Fibroblast of skin of right biceps (primary cell): Measurements from ENCODE around the gene MEIOSIN.
"Not testable (repeated sequence)": the region's sequence is repeated elsewhere in the genome, so short reads cannot be mapped to it uniquely, and the experiment has no call there.

Source experiments
- DNase-seq: peaks from one replicate; pipeline ENCODE4 v3.0.0-alpha.2; 2013

Gene MEIOSIN

GRCh38 chr19:45733160-45733810 lies at the start of gene MEIOSIN:
TSS of gene MEIOSIN (plus strand) at chr19:45733439. CDS start at chr19:45735377, 1,938 bp downstream.
- DNase-seq, result no peak

GRCh38 chr19:45685045-45685444 lies 48.2 kb upstream of the MEIOSIN start:
- DNase-seq, result not testable (repeated sequence)

- DNase-seq, result no peak
Observed at GRCh38 chr19:45687599-45687998, 45.6 kb upstream of the MEIOSIN start.

GRCh38 chr19:45691516-45692186 lies 41.6 kb upstream of the MEIOSIN start, which contains the start of gene SNRPD2:
TSS of gene SNRPD2 (minus strand) at chr19:45691953. CDS start at chr19:45691888, 65 bp downstream.
- DNase-seq, result peak; percentile 95

- peak; percentile 100 for DNase-seq
Observed at GRCh38 chr19:45692187-45693105, 40.8 kb upstream of the MEIOSIN start, which contains the start of gene QPCTL. TSS of gene QPCTL (plus strand) at chr19:45692666. CDS start at chr19:45692704, 38 bp downstream.

GRCh38 chr19:45693106-45693788 lies 40.0 kb upstream of the MEIOSIN start:
- DNase-seq, result peak; percentile 69

GRCh38 chr19:45701676-45702075 lies 31.6 kb upstream of the MEIOSIN start:
- no peak for DNase-seq

GRCh38 chr19:45705115-45705514 lies 28.1 kb upstream of the MEIOSIN start:
- no peak for DNase-seq

- DNase-seq, result no peak
Observed at GRCh38 chr19:45705710-45706415, 27.4 kb upstream of the MEIOSIN start.

- no peak for DNase-seq
Observed at GRCh38 chr19:45710356-45711130, 22.7 kb upstream of the MEIOSIN start.

- DNase-seq, result no peak
Observed at GRCh38 chr19:45711851-45712698, 21.2 kb upstream of the MEIOSIN start.

GRCh38 chr19:45712699-45713067 lies 20.6 kb upstream of the MEIOSIN start:
- DNase-seq, result no peak

- no peak for DNase-seq
Observed at GRCh38 chr19:45713141-45713540, 20.1 kb upstream of the MEIOSIN start.

GRCh38 chr19:45715139-45715538 lies 18.1 kb upstream of the MEIOSIN start:
- DNase-seq, result no peak

- peak; percentile 37 for DNase-seq
Observed at GRCh38 chr19:45716359-45717130, 16.7 kb upstream of the MEIOSIN start.

GRCh38 chr19:45717131-45717982 lies 15.9 kb upstream of the MEIOSIN start:
- peak; percentile 99 for DNase-seq

GRCh38 chr19:45717983-45718650 lies 15.1 kb upstream of the MEIOSIN start:
- DNase-seq, result no peak

- not testable (repeated sequence) for DNase-seq
Observed at GRCh38 chr19:45720065-45720464, 13.2 kb upstream of the MEIOSIN start.
